PFSK-1 (cell line): Measurements from ENCODE around the gene ZNF79.

Experiments
- FOXP2 ChIP-seq: optimal IDR thresholded peaks from 2 replicates; pipeline ENCODE3; 2011; ENCODE audit warnings: borderline replicate concordance, control low read depth, inconsistent platforms; ENCODE audit not compliant: insufficient read depth; ENCODE audit errors: extremely low read length, extremely low read depth
- POLR2AphosphoS5 ChIP-seq: IDR thresholded peaks from 2 replicates; pipeline ENCODE4 v1.6.1; 2012; ENCODE audit warnings: low read depth, mild to moderate bottlenecking, control low read depth, low read length, moderate library complexity
- REST ChIP-seq, 2 experiments: IDR thresholded peaks; 2 replicates each; pipeline versions ENCODE4 v1.6.1 to v1.8.0; 2011 to 2012; ENCODE audit warnings: low read depth in 2 of 2, low read length in 2 of 2, control low read depth in 1 of 2, inconsistent platforms in 1 of 2, mild to moderate bottlenecking in 1 of 2, moderate library complexity in 1 of 2; ENCODE audit not compliant: insufficient read depth in 1 of 2
- SIN3A ChIP-seq: IDR thresholded peaks from 2 replicates; pipeline ENCODE4 v1.6.1; 2012; ENCODE audit warnings: mild to moderate bottlenecking, low read length, moderate library complexity, borderline replicate concordance; ENCODE audit not compliant: insufficient read depth
- TAF1 ChIP-seq: IDR thresholded peaks from 2 replicates; pipeline ENCODE4 v1.6.1; 2012; ENCODE audit warnings: low read length, control low read depth, borderline replicate concordance; ENCODE audit not compliant: insufficient read depth

ZNF79 gene

GRCh38 chr9:127402401-127403090, 21.6 kb upstream of the ZNF79 start:
- TF ChIP-seq POLR2AphosphoS5 (no peak), SIN3A (no peak), REST (IDR thresholded peaks at IDR 0.05; ENCODE audit: insufficient read depth in 1 of 2, low read depth in 2 of 2, low read length in 2 of 2) (no peak), FOXP2 (no peak), TAF1 (no peak)

- TF ChIP-seq TAF1 (no peak), POLR2AphosphoS5 (no peak), REST (IDR thresholded peaks at IDR 0.05; ENCODE audit: insufficient read depth in 1 of 2, low read depth in 2 of 2, low read length in 2 of 2) (no peak), FOXP2 (no peak), SIN3A (no peak)
Observed at GRCh38 chr9:127403507-127404192, 20.5 kb upstream of the ZNF79 start.

GRCh38 chr9:127404631-127405030, 19.6 kb upstream of the ZNF79 start:
- no peak for TF ChIP-seq TAF1
- no peak for TF ChIP-seq REST (IDR thresholded peaks at IDR 0.05; ENCODE audit: insufficient read depth in 1 of 2, low read depth in 2 of 2, low read length in 2 of 2)
- no peak for TF ChIP-seq FOXP2
- TF ChIP-seq POLR2AphosphoS5 = no peak
- TF ChIP-seq SIN3A = no peak

GRCh38 chr9:127405344-127406125, 18.6 kb upstream of the ZNF79 start:
- TF ChIP-seq TAF1 = no peak
- TF ChIP-seq FOXP2 = no peak
- TF ChIP-seq SIN3A = no peak
- no peak for TF ChIP-seq POLR2AphosphoS5
- TF ChIP-seq REST (IDR thresholded peaks at IDR 0.05; ENCODE audit: insufficient read depth in 1 of 2, low read depth in 2 of 2, low read length in 2 of 2) = no peak
